ENCODE data around the gene TCF7L1.

DNA sequence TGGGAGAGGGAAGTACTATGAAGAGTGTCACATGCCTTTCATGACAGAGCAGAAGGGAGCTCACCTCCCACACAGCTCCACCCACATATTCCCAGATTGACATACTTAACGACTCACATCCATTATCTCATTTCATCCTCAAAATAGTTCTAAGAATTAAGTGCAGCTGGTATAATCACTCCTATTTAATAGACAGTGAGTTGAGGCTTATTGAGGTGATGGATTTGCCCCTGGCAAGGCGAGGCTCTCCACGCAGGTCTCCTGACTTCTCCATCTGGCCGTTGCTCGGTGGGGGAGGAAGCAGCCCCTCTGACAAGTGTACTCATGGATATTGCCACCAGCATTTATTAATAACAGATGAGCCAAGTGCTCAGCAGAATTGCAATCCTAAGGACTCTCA lies 113.2 kb downstream of the TCF7L1 start:
- TF ChIP-seq, protein P1, sequence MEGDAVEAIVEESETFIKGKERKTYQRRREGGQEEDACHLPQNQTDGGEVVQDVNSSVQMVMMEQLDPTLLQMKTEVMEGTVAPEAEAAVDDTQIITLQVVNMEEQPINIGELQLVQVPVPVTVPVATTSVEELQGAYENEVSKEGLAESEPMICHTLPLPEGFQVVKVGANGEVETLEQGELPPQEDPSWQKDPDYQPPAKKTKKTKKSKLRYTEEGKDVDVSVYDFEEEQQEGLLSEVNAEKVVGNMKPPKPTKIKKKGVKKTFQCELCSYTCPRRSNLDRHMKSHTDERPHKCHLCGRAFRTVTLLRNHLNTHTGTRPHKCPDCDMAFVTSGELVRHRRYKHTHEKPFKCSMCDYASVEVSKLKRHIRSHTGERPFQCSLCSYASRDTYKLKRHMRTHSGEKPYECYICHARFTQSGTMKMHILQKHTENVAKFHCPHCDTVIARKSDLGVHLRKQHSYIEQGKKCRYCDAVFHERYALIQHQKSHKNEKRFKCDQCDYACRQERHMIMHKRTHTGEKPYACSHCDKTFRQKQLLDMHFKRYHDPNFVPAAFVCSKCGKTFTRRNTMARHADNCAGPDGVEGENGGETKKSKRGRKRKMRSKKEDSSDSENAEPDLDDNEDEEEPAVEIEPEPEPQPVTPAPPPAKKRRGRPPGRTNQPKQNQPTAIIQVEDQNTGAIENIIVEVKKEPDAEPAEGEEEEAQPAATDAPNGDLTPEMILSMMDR (IDR thresholded peaks at IDR 0.05): no peak
- TF ChIP-seq EP300 (IDR thresholded peaks at IDR 0.05): no peak

All from esophagus muscularis mucosa (tissue), 3 donors.